Measurements from ENCODE around the gene AGO4. TPM values are rescaled to one million over a fixed set of nuclear protein-coding genes. Genes with fewer than 3 reads are reported as not detected.

AGO4 gene
- total and polyA plus RNA-seq, 8 donors, result 2.9 to 38.6 (median 8.9) TPM

DNA sequence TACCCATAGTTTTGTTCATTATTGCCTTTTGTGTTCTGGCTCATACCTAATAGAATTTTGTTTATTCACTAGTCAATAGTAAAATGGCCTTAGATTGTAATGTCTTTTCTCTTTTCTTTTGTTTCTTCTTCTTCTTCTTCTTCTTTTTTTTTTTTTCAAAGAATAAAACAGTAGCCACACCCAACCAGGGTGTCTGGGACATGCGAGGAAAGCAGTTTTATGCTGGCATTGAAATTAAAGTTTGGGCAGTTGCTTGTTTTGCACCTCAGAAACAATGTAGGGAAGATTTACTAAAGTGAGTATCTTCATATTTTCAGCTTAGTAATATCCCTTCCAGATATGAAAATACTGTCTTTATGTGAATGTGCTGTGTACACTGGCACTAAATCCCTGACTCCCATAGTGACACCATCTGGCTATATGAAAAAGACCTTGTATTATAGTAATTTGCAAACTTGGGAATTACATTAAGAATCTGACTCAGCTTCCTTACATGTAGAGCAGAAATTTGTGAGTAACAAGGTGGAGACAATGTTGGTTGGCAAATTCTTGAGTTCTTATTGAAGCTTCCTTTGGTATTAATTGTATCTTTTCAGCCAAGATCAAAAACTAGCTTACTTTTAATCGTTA lies 24.6 kb downstream of the AGO4 start:
- no peak overlapping the region for H3K4me3 ChIP-seq
- H3K4me1 ChIP-seq, result no peaks in the 10 kb centered on the region
- H3K9me3 ChIP-seq, result no peaks in the 10 kb centered on the region
- H3K27ac ChIP-seq, result no peak overlapping the region
- WGBS, 5 donors, result 90 to 95% (median 93%) methylated on average over 2 of the region's 2 CpGs
- H3K27me3 ChIP-seq, result no peaks in the 10 kb centered on the region
- H3K36me3 ChIP-seq, result peaks cover 46 to 100% (median 99%) of the 10 kb centered on the region in 4 donors
- DNase-seq, result no peak
- TF ChIP-seq EP300 (IDR thresholded peaks at IDR 0.05) (no peak), POLR2A (IDR thresholded peaks at IDR 0.05) (no peak), POLR2AphosphoS5 (IDR thresholded peaks at IDR 0.05) (no peak)
- TF ChIP-seq, protein P1, sequence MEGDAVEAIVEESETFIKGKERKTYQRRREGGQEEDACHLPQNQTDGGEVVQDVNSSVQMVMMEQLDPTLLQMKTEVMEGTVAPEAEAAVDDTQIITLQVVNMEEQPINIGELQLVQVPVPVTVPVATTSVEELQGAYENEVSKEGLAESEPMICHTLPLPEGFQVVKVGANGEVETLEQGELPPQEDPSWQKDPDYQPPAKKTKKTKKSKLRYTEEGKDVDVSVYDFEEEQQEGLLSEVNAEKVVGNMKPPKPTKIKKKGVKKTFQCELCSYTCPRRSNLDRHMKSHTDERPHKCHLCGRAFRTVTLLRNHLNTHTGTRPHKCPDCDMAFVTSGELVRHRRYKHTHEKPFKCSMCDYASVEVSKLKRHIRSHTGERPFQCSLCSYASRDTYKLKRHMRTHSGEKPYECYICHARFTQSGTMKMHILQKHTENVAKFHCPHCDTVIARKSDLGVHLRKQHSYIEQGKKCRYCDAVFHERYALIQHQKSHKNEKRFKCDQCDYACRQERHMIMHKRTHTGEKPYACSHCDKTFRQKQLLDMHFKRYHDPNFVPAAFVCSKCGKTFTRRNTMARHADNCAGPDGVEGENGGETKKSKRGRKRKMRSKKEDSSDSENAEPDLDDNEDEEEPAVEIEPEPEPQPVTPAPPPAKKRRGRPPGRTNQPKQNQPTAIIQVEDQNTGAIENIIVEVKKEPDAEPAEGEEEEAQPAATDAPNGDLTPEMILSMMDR (IDR thresholded peaks at IDR 0.05), result no peak
- intact Hi-C loops (cut with DNase I; ENCODE audit: low total_unique reads), result no loop called here

DNA sequence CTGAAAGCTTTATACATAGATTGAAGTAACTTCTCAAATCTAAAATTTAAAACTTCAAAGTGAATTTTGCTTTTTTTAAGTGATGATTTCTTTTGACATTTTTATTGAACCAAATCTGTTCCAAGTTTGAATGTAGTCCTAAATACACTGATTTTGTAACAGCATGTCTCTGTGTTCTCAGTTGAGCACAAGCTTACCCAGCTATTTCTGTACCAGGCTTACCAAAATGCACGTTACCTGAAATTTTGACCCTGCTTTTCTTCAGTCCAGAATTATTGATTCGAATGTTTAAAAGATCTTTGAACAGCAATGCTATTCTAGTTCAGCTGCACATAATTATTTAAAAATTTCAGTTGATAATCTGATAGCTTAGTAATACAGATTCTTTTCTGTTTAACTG lies 25.6 kb downstream of the AGO4 start:
- TF ChIP-seq POLR2AphosphoS5 (IDR thresholded peaks at IDR 0.05), result no peak
- TF ChIP-seq, protein P1 (IDR thresholded peaks at IDR 0.05), result no peak
- TF ChIP-seq EP300 (IDR thresholded peaks at IDR 0.05), result no peak
- TF ChIP-seq POLR2A (IDR thresholded peaks at IDR 0.05), result no peak
- no peak overlapping the region for H3K4me3 ChIP-seq
- intact Hi-C loops (cut with DNase I; ENCODE audit: low total_unique reads), result no loop called here
- H3K9me3 ChIP-seq, result no peaks in the 10 kb centered on the region
- 90 to 96% (median 93%) methylated on average over 2 of the region's 2 CpGs for WGBS, 5 donors
- no peaks in the 10 kb centered on the region for H3K4me1 ChIP-seq
- no peak for DNase-seq
- no peaks in the 10 kb centered on the region for H3K27me3 ChIP-seq
- peaks cover 46 to 100% (median 99%) of the 10 kb centered on the region in 4 donors for H3K36me3 ChIP-seq
- H3K27ac ChIP-seq, result no peak overlapping the region

- WGBS, 5 donors, result 89 to 100% (median 96%) methylated on average over 2 of the region's 2 CpGs
These were observed 26.4 kb downstream of the AGO4 start for GRCh38 chr1:35834218-35834617.

DNA sequence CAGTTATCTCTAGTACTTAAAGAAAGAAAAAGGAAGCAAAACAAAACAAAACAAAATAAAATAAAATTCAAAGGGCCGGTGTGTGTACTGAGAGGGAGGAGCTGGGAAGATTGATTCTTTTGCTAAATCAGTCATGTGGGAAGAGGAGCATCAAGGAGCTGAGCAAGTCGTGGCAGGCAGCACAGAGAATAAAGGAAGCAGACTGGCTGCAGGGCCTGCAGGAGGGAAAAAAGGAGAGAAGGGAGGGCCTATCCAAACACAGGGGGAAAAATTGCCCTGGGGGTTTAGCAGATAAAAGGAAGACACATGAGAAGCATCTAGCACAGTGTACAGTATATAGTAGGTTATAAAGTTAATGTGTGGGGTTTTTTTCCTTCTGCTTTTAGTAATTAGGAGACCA lies 27.6 kb downstream of the AGO4 start:
- DNase-seq, result no peak
- Histone ChIP-seq H3K36me3 (peaks cover 47 to 100% (median 97%) of the 10 kb centered on the region in 4 donors), H3K4me3 (no peak overlapping the region), H3K4me1 (no peaks in the 10 kb centered on the region), H3K9me3 (no peaks in the 10 kb centered on the region), H3K27ac (no peak overlapping the region), H3K27me3 (no peaks in the 10 kb centered on the region)
- TF ChIP-seq POLR2A (IDR thresholded peaks at IDR 0.05) (no peak), EP300 (IDR thresholded peaks at IDR 0.05) (no peak)
- TF ChIP-seq, protein P1 (IDR thresholded peaks at IDR 0.05), result no peak
- intact Hi-C loops (cut with DNase I; ENCODE audit: low total_unique reads), result no loop called here
- 54 to 67% (median 63%) methylated on average over 2 of the region's 2 CpGs for WGBS, 5 donors

More at GRCh38 chr1:35834218-35834617, 26.4 kb downstream of the AGO4 start:
- Histone ChIP-seq H3K27ac (no peak overlapping the region), H3K4me1 (no peaks in the 10 kb centered on the region), H3K36me3 (peaks cover 43 to 99% (median 97%) of the 10 kb centered on the region in 4 donors), H3K9me3 (no peaks in the 10 kb centered on the region), H3K4me3 (no peak overlapping the region), H3K27me3 (no peaks in the 10 kb centered on the region)
- intact Hi-C loops (cut with DNase I; ENCODE audit: low total_unique reads), result no loop called here
- DNase-seq, result no peak
- TF ChIP-seq POLR2AphosphoS5 (IDR thresholded peaks at IDR 0.05), result no peak
- no peak for TF ChIP-seq POLR2A (IDR thresholded peaks at IDR 0.05)
- TF ChIP-seq EP300 (IDR thresholded peaks at IDR 0.05), result no peak
- TF ChIP-seq, protein P1 (IDR thresholded peaks at IDR 0.05), result no peak
